Breast epithelium (tissue), 4 donors: ENCODE measurements around the gene BAX. TPM values are rescaled to one million over a fixed set of nuclear protein-coding genes. Genes with fewer than 3 reads are reported as not detected.

Experiments
- DNase-seq, 2 donors: peaks; one replicate each; pipeline ENCODE4 v3.0.0-alpha.2; 2019; ENCODE audit warnings: low spot score in 2 of 2
- H3K27ac ChIP-seq, 2 donors: fragments of 200-600 bp; sonication (generic) in 1 of 2; one replicate each; pipeline ENCODE4 v1.5.1; 2016 to 2019; ENCODE audit warnings: mild to moderate bottlenecking in 1 of 2
- H3K27me3 ChIP-seq, 2 donors: fragments of 200-600 bp; sonication (generic) in 1 of 2; one replicate each; pipeline versions ENCODE4 v1.5.1 to v1.6.0; 2017 to 2019; ENCODE audit warnings: control low read depth in 1 of 2, mild to moderate bottlenecking in 1 of 2
- H3K36me3 ChIP-seq: fragments of 200-600 bp; one replicate; pipeline ENCODE4 v1.5.1; 2019
- H3K4me1 ChIP-seq, 2 donors: fragments of 200-600 bp; sonication (generic); one replicate each; pipeline ENCODE4 v1.5.1; 2016 to 2019; ENCODE audit warnings: control low read depth in 1 of 2
- H3K4me3 ChIP-seq, 3 donors: fragments of 200-600 bp; sonication (generic); 1 replicate in 2 of 3; 2 replicates in 1 of 3; pipeline ENCODE4 v1.5.1; 2016 to 2019; ENCODE audit warnings: mild to moderate bottlenecking in 3 of 3, moderate library complexity in 2 of 3
- H3K9me3 ChIP-seq, 2 donors: fragments of 200-600 bp; sonication (generic) in 1 of 2; one replicate each; pipeline ENCODE4 v1.5.1; 2016 to 2019; ENCODE audit warnings: control low read depth in 1 of 2
- CTCF ChIP-seq, 3 donors: fragments of 450-650 bp; IDR thresholded peaks; one replicate each; pipeline ENCODE4 v1.5.1; 2016 to 2017; ENCODE audit warnings: antibody characterized with exemption in 3 of 3, mild to moderate bottlenecking in 3 of 3, moderate library complexity in 3 of 3
- POLR2A ChIP-seq: fragments of 450-650 bp; IDR thresholded peaks from one replicate; pipeline ENCODE4 v1.6.1; 2016; ENCODE audit warnings: antibody characterized with exemption, mild to moderate bottlenecking, moderate library complexity
- POLR2AphosphoS5 ChIP-seq, 3 donors: sonication (generic); formaldehyde crosslinking; IDR thresholded peaks; one replicate each; pipeline ENCODE4 v1.6.1; 2017; ENCODE audit warnings: antibody characterized with exemption in 3 of 3
- intact Hi-C: fragments of 100-400 bp; cut with DNase I; formaldehyde crosslinking; loops from one replicate; pipeline ENCODE4 v1.15.1; 2023; ENCODE audit warnings: low total_unique reads
- total RNA-seq, 3 donors: library from RNA; depleted of rRNA; stranded (reverse); fragments of >200 nt; gene quantifications; one replicate each; pipeline ENCODE4 v1.1.0, GENCODE V29; 2016

BAX gene
- total RNA-seq, 3 donors from 2014 or later: 34.2 to 56.0 (median 36.0) TPM

DNA sequence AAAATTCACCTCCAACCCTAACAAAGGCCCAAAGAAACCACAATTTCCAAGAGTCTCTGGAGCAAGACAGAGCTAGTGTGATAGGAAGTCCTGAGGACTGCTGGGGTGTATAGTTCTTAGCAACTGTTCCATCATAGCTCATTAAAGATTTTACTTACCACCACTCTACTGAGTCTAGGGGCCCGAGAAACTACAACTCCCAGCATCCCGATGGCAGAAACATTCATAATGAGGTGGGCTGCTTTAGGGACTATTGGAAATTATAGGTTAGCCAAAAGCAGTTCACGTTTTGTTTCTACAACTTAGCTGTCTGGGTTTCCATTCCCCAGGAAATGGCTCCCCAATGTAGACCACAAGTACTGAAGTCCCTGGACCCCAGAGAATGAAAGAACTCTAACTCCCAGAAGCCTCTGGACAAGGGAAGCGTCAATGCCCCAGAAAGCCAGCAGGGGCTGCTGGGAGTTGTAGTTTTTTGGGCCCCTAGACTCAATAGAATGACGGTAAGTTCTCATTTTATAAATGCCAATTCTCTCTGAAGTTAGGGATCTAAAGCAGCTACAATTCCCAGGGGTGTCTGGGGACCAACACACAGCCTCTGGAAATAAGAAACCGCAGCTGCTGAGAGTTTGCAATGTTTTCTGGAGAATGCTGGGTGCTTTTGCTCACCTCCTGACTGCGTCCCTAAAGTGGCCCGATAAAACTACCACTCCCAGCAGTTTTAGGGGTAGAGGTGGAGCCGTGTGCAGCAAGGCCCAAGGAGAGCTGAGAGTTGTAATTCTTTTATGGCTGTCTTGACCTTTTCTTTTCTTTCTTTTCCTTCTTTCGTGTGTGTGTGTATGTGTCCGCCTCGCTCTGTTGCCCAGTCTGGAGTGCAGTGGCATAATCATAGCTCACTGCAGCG, 21.5 kb downstream of the BAX start:
- intact Hi-C loops: no loop called here

DNA sequence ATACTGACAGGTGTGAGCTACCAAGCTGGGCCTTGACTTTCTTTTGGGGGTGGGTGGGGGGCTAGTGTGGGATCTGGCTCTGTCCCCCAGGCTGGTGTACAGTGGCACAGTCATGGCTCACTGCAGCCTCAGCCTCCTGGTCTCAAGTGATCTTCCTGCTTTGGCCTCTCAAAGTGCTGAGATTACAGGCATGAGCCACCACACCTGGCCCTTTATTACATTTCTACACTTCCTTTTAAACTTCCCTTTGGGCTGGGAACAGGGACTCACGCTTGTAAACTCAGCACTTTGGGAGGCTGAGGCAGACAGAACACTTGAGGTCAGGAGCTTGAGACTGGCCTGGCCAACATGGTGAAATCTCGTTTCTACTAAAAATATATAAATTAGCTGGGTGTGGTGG, 22.4 kb downstream of the BAX start:
- TF ChIP-seq POLR2A: no peak
- no peak for TF ChIP-seq CTCF (IDR thresholded peaks at IDR 0.05)
- TF ChIP-seq POLR2AphosphoS5 (IDR thresholded peaks at IDR 0.05): no peak
- H3K9me3 ChIP-seq: no peaks in the 10 kb centered on the region
- H3K27me3 ChIP-seq: no peaks in the 10 kb centered on the region
- intact Hi-C loops: no loop called here
- H3K27ac ChIP-seq: no peak overlapping the region
- no peaks in the 10 kb centered on the region for H3K4me1 ChIP-seq
- no peaks in the 10 kb centered on the region for H3K36me3 ChIP-seq
- H3K4me3 ChIP-seq: no peak overlapping the region
- no peak for DNase-seq

More for the DNA sequence above, 21.5 kb downstream of the BAX start:
- TF ChIP-seq CTCF (IDR thresholded peaks at IDR 0.05) (no peak), POLR2AphosphoS5 (IDR thresholded peaks at IDR 0.05) (no peak), POLR2A (no peak)
- H3K4me1 ChIP-seq: no peaks in the 10 kb centered on the region
- H3K27ac ChIP-seq: no peak overlapping the region
- no peaks in the 10 kb centered on the region for H3K36me3 ChIP-seq
- H3K4me3 ChIP-seq: no peak overlapping the region
- no peak for DNase-seq
- no peaks in the 10 kb centered on the region for H3K27me3 ChIP-seq
- no peaks in the 10 kb centered on the region for H3K9me3 ChIP-seq

- Histone ChIP-seq H3K36me3 (no peaks in the 10 kb centered on the region), H3K9me3 (no peaks in the 10 kb centered on the region), H3K4me1 (no peaks in the 10 kb centered on the region), H3K27ac (no peak overlapping the region), H3K27me3 (no peaks in the 10 kb centered on the region), H3K4me3 (no peak overlapping the region)
- intact Hi-C loops: no loop called here
- no peak for TF ChIP-seq POLR2A
- TF ChIP-seq CTCF (IDR thresholded peaks at IDR 0.05): no peak
- no peak for TF ChIP-seq POLR2AphosphoS5 (IDR thresholded peaks at IDR 0.05)
- no peak for DNase-seq
These were observed 27.6 kb downstream of the BAX start for GRCh38 chr19:48982280-48982679.

- Histone ChIP-seq H3K36me3 (no peaks in the 10 kb centered on the region), H3K4me1 (peaks cover 0 to 3% of the 10 kb centered on the region in 2 donors)
- intact Hi-C loops: no loop called here
These were observed 31.0 kb downstream of the BAX start for GRCh38 chr19:48985711-48986110.

More at GRCh38 chr19:48985711-48986110, 31.0 kb downstream of the BAX start:
- Histone ChIP-seq H3K27me3 (no peaks in the 10 kb centered on the region), H3K4me3 (no peak overlapping the region), H3K9me3 (no peaks in the 10 kb centered on the region), H3K27ac (no peak overlapping the region)
- no peak for TF ChIP-seq CTCF (IDR thresholded peaks at IDR 0.05)
- TF ChIP-seq POLR2AphosphoS5 (IDR thresholded peaks at IDR 0.05): no peak
- TF ChIP-seq POLR2A: no peak
- no peak for DNase-seq
